Fibroblast of pulmonary artery (primary cell): ENCODE data around the gene DLGAP1.

Experiments
- DNase-seq: peaks from one replicate; pipeline ENCODE4 v3.0.0-alpha.2; 2010; ENCODE audit warnings: low read depth
- H3K4me3 ChIP-seq: replicated peaks from 2 replicates; pipeline ENCODE4 v1.5.1; 2011; ENCODE audit warnings: low read depth, mild to moderate bottlenecking, control low read depth, low read length, moderate library complexity
- TF ChIP-seq, protein P1 (sequence below): IDR thresholded peaks from 2 replicates; pipeline ENCODE4 v1.5.1; 2011; ENCODE audit warnings: mild to moderate bottlenecking, control low read depth, low read length, inconsistent platforms; ENCODE audit errors: missing control alignments

DLGAP1 gene

GRCh38 chr18:3471141-3471648, 983.9 kb downstream of the DLGAP1 start:
- no peak for DNase-seq
- TF ChIP-seq, protein P1, sequence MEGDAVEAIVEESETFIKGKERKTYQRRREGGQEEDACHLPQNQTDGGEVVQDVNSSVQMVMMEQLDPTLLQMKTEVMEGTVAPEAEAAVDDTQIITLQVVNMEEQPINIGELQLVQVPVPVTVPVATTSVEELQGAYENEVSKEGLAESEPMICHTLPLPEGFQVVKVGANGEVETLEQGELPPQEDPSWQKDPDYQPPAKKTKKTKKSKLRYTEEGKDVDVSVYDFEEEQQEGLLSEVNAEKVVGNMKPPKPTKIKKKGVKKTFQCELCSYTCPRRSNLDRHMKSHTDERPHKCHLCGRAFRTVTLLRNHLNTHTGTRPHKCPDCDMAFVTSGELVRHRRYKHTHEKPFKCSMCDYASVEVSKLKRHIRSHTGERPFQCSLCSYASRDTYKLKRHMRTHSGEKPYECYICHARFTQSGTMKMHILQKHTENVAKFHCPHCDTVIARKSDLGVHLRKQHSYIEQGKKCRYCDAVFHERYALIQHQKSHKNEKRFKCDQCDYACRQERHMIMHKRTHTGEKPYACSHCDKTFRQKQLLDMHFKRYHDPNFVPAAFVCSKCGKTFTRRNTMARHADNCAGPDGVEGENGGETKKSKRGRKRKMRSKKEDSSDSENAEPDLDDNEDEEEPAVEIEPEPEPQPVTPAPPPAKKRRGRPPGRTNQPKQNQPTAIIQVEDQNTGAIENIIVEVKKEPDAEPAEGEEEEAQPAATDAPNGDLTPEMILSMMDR: no peak
- no peak overlapping the region for H3K4me3 ChIP-seq

DNA sequence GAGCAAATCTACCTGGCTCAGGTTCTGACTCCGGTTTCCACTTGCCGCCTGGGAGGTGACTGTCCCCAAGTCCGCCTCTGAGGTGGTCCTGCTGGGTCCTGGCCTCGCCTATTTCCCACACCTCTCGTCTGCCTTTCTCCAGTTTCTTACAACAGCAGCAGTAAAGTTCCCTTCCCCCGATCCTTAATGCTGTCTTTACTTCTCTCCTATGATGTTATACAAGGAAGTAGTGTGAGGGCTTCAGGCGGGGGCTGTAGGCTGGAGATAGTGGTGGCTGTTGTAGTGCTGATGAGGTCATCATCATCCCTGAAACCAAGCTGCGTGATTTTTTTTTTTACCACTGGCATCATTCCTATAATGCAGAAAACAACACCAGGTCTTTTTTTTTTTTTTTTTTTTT, 986.3 kb downstream of the DLGAP1 start:
- peak; percentile 68 for DNase-seq
- TF ChIP-seq, protein P1: no peak

GRCh38 chr18:3468066-3468705, 986.9 kb downstream of the DLGAP1 start:
- H3K4me3 ChIP-seq: no peak overlapping the region
- TF ChIP-seq, protein P1: no peak
- no peak for DNase-seq

More for the DNA sequence above, 986.3 kb downstream of the DLGAP1 start:
- no peak overlapping the region for H3K4me3 ChIP-seq

- no peak for DNase-seq
- TF ChIP-seq, protein P1: no peak
- H3K4me3 ChIP-seq: no peak overlapping the region
These were observed 988.2 kb downstream of the DLGAP1 start for GRCh38 chr18:3466872-3467271.

GRCh38 chr18:3466045-3466444, 989.1 kb downstream of the DLGAP1 start:
- DNase-seq: peak; percentile 93
- no peak overlapping the region for H3K4me3 ChIP-seq
- TF ChIP-seq, protein P1: no peak

- TF ChIP-seq, protein P1: no peak
- no peak overlapping the region for H3K4me3 ChIP-seq
- DNase-seq: no peak
These were observed 992.1 kb downstream of the DLGAP1 start for GRCh38 chr18:3463051-3463450.

GRCh38 chr18:3461704-3462103, 993.4 kb downstream of the DLGAP1 start:
- DNase-seq: no peak
- no peak overlapping the region for H3K4me3 ChIP-seq
- TF ChIP-seq, protein P1: no peak
